ENCODE measurements around the gene MYL1. TPM values are rescaled to one million over a fixed set of nuclear protein-coding genes. Genes with fewer than 3 reads are reported as not detected.

The MYL1 gene
- total RNA-seq, 3 donors from 2014 or later: 0.36 to 0.49 TPM; not detected in 1

DNA sequence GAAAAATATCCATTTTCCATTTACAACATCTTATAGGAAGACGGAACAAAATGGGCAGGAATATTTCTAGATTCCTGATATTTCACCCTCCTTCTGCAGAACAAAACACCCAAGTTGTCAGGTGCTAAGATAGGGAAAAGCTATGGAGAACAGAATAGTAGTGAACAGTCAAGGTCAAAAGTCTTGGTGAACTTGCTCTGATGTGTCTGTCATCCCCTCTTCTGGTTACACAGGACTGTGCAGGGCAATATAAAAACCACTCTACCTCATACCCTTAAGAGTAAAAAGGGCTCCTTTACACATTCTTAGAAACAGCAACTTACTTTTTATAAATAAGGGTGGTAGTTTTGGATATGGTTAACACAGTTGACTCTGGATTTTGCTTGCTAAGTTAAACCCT lies 4.4 kb downstream of the MYL1 start:
- DNase-seq: no peak
- TF ChIP-seq, protein P1, sequence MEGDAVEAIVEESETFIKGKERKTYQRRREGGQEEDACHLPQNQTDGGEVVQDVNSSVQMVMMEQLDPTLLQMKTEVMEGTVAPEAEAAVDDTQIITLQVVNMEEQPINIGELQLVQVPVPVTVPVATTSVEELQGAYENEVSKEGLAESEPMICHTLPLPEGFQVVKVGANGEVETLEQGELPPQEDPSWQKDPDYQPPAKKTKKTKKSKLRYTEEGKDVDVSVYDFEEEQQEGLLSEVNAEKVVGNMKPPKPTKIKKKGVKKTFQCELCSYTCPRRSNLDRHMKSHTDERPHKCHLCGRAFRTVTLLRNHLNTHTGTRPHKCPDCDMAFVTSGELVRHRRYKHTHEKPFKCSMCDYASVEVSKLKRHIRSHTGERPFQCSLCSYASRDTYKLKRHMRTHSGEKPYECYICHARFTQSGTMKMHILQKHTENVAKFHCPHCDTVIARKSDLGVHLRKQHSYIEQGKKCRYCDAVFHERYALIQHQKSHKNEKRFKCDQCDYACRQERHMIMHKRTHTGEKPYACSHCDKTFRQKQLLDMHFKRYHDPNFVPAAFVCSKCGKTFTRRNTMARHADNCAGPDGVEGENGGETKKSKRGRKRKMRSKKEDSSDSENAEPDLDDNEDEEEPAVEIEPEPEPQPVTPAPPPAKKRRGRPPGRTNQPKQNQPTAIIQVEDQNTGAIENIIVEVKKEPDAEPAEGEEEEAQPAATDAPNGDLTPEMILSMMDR (IDR thresholded peaks at IDR 0.05): no peak
- H3K9me3 ChIP-seq: no peaks in the 10 kb centered on the region
- no peaks in the 10 kb centered on the region for H3K36me3 ChIP-seq (ENCODE audit: low read depth)
- no peak overlapping the region for H3K4me3 ChIP-seq
- no peaks in the 10 kb centered on the region for H3K4me1 ChIP-seq (ENCODE audit: low read depth)
- no peak for ATAC-seq
- intact Hi-C loops (cut with DNase I, micrococcal nuclease): no loop called here

DNA sequence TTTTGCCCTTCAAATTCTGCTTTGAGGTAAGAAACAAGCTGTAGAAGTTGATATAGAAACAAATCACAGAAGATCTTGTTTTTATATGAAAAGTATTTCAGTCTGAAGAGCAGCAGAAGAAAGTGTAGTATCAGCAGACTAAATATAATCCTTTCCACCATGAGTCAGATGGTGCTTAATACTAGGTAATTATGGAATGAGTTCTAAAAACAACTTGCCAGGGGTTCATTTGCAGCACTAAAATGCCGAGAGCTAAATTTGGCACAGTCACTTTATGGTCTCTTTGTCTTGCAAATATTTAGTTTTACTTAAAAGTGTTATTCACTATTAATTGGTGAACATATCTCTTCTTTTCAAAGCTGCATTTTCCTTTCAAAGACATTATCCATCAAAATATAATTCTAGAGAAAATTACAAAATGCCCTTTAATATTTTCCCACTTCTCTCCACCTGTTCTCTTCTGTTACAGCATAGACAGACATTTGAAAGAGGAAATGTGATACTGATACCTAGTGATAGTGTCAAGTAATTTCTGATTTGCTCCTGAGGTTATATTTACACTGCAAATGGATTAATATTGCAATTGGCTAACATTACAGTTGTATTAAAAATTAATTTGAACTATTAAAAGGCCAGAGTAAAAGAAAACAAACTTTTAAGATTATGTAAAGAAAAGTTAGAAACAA lies 5.3 kb downstream of the MYL1 start:
- Histone ChIP-seq H3K36me3 (ENCODE audit: low read depth) (no peaks in the 10 kb centered on the region), H3K4me3 (no peak overlapping the region), H3K9me3 (no peaks in the 10 kb centered on the region), H3K4me1 (ENCODE audit: low read depth) (no peaks in the 10 kb centered on the region)
- TF ChIP-seq, protein P1 (IDR thresholded peaks at IDR 0.05): no peak
- intact Hi-C loops (cut with DNase I, micrococcal nuclease): no loop called here
- ATAC-seq: no peak
- DNase-seq: no peak

DNA sequence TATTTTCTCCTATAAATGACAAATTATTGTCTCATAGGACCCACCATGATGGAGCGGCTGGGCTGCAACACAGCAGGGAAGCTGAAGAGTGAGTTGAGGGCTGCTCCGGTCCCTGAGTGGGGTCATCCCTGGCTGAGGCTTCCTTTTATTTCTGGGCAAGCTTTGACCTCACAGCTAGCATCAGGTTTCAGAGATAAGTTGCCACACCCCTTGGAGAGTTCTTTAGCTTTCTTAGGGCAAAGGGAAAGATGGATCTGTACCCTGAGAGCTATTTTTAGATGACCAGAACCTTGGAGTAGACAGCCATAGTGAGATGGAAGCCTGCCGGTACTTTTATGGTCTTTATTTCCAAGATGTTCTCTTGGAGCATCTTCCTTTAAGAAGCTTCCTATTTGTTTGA lies 11.5 kb downstream of the MYL1 start:
- no peak overlapping the region for H3K4me3 ChIP-seq
- no peaks in the 10 kb centered on the region for H3K4me1 ChIP-seq (ENCODE audit: low read depth)
- intact Hi-C loops (cut with DNase I, micrococcal nuclease): no loop called here
- ATAC-seq: no peak
- H3K9me3 ChIP-seq: no peaks in the 10 kb centered on the region
- TF ChIP-seq, protein P1 (IDR thresholded peaks at IDR 0.05): no peak
- no peak for DNase-seq
- H3K36me3 ChIP-seq (ENCODE audit: low read depth): no peaks in the 10 kb centered on the region

DNA sequence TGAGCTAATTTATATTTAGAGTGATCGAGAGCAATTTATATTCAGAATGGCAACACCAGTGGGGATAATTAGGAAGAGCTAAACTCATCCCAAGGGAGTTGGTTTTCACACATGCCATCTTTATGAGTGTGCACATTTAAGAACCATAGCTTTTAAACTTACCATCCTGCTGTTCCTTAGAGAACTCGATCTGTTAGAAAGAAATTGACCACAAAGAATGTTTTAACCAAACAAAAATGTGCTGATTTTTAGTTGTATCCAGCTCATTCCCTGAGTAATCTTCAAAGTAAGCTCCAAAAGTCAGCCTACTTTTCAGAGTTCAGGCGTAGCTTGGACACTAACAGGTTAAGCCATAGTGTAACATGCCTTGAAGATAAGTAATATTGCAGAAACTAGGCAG lies 12.6 kb downstream of the MYL1 start:
- H3K9me3 ChIP-seq: no peaks in the 10 kb centered on the region
- H3K4me1 ChIP-seq (ENCODE audit: low read depth): no peaks in the 10 kb centered on the region
- TF ChIP-seq, protein P1 (IDR thresholded peaks at IDR 0.05): no peak
- no peaks in the 10 kb centered on the region for H3K36me3 ChIP-seq (ENCODE audit: low read depth)
- no peak for DNase-seq
- no peak for ATAC-seq
- intact Hi-C loops (cut with DNase I, micrococcal nuclease): no loop called here
- no peak overlapping the region for H3K4me3 ChIP-seq

DNA sequence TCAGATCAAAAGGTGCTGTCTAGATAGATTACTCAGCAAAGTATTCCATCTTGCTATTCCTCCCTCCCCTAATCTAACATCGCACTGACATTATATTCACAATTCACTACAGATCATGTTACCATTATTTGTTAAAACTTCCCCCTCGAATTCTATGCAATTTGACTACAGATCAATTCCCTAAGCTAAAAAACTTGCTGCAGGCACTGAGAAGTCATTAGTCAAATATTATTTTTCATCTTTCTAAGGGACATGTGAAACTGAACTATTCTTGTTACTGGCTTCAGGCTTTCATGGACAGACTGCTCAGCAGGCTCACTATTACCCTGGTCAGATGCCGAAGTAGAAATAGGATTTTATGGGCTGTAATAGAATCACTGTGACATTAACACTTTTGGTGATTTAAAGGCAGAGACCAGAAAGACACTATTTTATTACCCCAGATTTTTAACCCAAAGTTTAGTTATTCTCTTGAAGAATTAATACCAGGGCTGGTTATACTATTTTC lies 15.1 kb downstream of the MYL1 start:
- H3K4me1 ChIP-seq (ENCODE audit: low read depth): no peaks in the 10 kb centered on the region
- no peak overlapping the region for H3K4me3 ChIP-seq
- ATAC-seq: no peak
- TF ChIP-seq, protein P1 (IDR thresholded peaks at IDR 0.05): no peak
- intact Hi-C loops (cut with DNase I, micrococcal nuclease): no loop called here
- no peak for DNase-seq
- H3K9me3 ChIP-seq: no peaks in the 10 kb centered on the region
- H3K36me3 ChIP-seq (ENCODE audit: low read depth): no peaks in the 10 kb centered on the region
